ENCODE data around the gene PSTPIP2. TPM values are rescaled to one million over a fixed set of nuclear protein-coding genes. Genes with fewer than 3 reads are reported as not detected.

PSTPIP2 gene
- total and polyA plus RNA-seq, 4 donors: 7.5 to 49.1 (median 12.8) TPM

DNA sequence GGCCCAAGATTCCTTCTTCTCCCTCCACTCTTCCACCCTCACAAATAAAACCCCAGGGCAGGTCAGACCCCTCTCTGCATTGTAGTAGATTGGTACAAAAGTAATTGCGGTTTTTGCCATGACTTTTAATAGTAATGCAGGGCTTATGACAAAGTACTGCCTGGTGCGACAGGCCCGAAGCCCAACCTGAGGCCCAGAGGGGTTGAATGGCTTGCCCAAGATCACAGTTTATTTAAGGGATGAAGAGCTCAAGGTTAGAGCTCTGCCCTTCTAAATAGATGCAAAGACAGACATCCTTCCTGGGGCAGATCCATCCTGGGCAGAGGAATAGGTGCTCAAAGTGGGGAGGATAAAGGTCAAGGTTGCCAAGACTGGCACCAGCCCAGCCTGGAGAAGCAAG lies 899 bp upstream of the PSTPIP2 start:
- WGBS, 2 donors: 90 to 93% methylated on average over 3 of the region's 3 CpGs
- TF ChIP-seq, protein P1, sequence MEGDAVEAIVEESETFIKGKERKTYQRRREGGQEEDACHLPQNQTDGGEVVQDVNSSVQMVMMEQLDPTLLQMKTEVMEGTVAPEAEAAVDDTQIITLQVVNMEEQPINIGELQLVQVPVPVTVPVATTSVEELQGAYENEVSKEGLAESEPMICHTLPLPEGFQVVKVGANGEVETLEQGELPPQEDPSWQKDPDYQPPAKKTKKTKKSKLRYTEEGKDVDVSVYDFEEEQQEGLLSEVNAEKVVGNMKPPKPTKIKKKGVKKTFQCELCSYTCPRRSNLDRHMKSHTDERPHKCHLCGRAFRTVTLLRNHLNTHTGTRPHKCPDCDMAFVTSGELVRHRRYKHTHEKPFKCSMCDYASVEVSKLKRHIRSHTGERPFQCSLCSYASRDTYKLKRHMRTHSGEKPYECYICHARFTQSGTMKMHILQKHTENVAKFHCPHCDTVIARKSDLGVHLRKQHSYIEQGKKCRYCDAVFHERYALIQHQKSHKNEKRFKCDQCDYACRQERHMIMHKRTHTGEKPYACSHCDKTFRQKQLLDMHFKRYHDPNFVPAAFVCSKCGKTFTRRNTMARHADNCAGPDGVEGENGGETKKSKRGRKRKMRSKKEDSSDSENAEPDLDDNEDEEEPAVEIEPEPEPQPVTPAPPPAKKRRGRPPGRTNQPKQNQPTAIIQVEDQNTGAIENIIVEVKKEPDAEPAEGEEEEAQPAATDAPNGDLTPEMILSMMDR (IDR thresholded peaks at IDR 0.05; ENCODE audit: control extremely low read depth, extremely low read depth): no peak
- Histone ChIP-seq H3K9me3 (ENCODE audit: control insufficient read depth in 4 of 4, insufficient read depth in 3 of 4, low read length in 3 of 4) (no peaks in the 10 kb centered on the region), H3K36me3 (ENCODE audit: control insufficient read depth in 4 of 4, insufficient read depth in 4 of 4, low read length in 4 of 4) (peaks cover 0 to 4% (median 0%) of the 10 kb centered on the region in 4 donors), H3K27me3 (ENCODE audit: control insufficient read depth in 3 of 3, insufficient read depth in 3 of 3, low read length in 2 of 3) (no peaks in the 10 kb centered on the region), H3K9ac (ENCODE audit: insufficient read depth in 1 of 2, low read length in 2 of 2) (no peak overlapping the region), H3K27ac (ENCODE audit: low read depth in 1 of 2, low read length in 1 of 2) (no peak overlapping the region), H3K4me1 (ENCODE audit: control insufficient read depth in 5 of 5, insufficient read depth in 5 of 5, low read length in 5 of 5) (peaks cover 0 to 5% (median 5%) of the 10 kb centered on the region in 5 donors), H3K4me3 (no peak overlapping the region)
- ATAC-seq (ENCODE audit: insufficient read depth, low FRiP score) (no peak), DNase-seq (no peak)

DNA sequence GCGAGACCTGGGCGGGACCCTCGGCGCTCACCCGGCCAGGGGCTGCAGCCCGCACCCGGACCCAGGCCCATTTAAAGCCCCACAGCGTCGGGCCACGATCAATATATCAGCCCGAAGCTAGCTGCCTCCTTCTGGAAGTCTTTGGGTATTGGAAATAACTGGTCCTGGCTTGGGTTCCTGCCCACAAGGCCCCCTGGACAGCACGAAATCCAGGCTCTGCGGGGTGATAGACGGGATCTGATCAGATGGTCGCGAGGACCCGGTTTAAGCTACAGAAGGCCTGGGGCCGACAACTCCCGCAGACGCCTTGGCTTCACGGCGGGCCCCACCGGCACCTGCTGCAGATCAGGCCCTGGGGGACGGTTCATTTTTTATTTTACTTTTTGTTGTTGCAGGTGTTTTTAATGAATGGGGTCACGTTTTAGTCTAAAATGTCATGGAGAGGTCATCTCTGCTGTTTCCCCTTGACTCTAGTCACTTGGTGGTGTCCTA lies 362 bp upstream of the PSTPIP2 start:
- H3K9me3 ChIP-seq (ENCODE audit: control insufficient read depth in 4 of 4, insufficient read depth in 3 of 4, low read length in 3 of 4): no peaks in the 10 kb centered on the region
- ATAC-seq (ENCODE audit: insufficient read depth, low FRiP score) (no peak), DNase-seq (no peak)
- 27 to 30% methylated on average over 25 of the region's 25 CpGs for WGBS, 2 donors
- peak overlapping the region; percentile 66 for H3K4me3 ChIP-seq
- H3K4me1 ChIP-seq (ENCODE audit: control insufficient read depth in 5 of 5, insufficient read depth in 5 of 5, low read length in 5 of 5): peaks cover 0 to 5% (median 5%) of the 10 kb centered on the region in 5 donors
- H3K9ac ChIP-seq (ENCODE audit: insufficient read depth in 1 of 2, low read length in 2 of 2): no peak overlapping the region
- peaks cover 0 to 4% (median 0%) of the 10 kb centered on the region in 4 donors for H3K36me3 ChIP-seq (ENCODE audit: control insufficient read depth in 4 of 4, insufficient read depth in 4 of 4, low read length in 4 of 4)
- TF ChIP-seq, protein P1 (IDR thresholded peaks at IDR 0.05; ENCODE audit: control extremely low read depth, extremely low read depth): no peak
- H3K27ac ChIP-seq (ENCODE audit: low read depth in 1 of 2, low read length in 1 of 2): no peak overlapping the region
- H3K27me3 ChIP-seq (ENCODE audit: control insufficient read depth in 3 of 3, insufficient read depth in 3 of 3, low read length in 2 of 3): no peaks in the 10 kb centered on the region

- peak overlapping the region; percentile 66 for H3K4me3 ChIP-seq
- peak overlapping the region in 1 of 2 donors; percentile 25 for H3K9ac ChIP-seq (ENCODE audit: insufficient read depth in 1 of 2, low read length in 2 of 2)
- H3K27ac ChIP-seq (ENCODE audit: low read depth in 1 of 2, low read length in 1 of 2): peak overlapping the region in 1 of 2 donors; percentile 52
- no peaks in the 10 kb centered on the region for H3K27me3 ChIP-seq (ENCODE audit: control insufficient read depth in 3 of 3, insufficient read depth in 3 of 3, low read length in 2 of 3)
- TF ChIP-seq, protein P1 (IDR thresholded peaks at IDR 0.05; ENCODE audit: control extremely low read depth, extremely low read depth): no peak
- WGBS, 2 donors: 15 to 37% methylated on average over 13 of the region's 13 CpGs
- H3K9me3 ChIP-seq (ENCODE audit: control insufficient read depth in 4 of 4, insufficient read depth in 3 of 4, low read length in 3 of 4): no peaks in the 10 kb centered on the region
- no peak for ATAC-seq (ENCODE audit: insufficient read depth, low FRiP score)
- H3K4me1 ChIP-seq (ENCODE audit: control insufficient read depth in 5 of 5, insufficient read depth in 5 of 5, low read length in 5 of 5): peaks cover 0 to 5% (median 5%) of the 10 kb centered on the region in 5 donors
- no peak for DNase-seq
- no peaks in the 10 kb centered on the region for H3K36me3 ChIP-seq (ENCODE audit: control insufficient read depth in 4 of 4, insufficient read depth in 4 of 4, low read length in 4 of 4)
Measured at GRCh38 chr18:46070815-46071652, 1.0 kb downstream of the PSTPIP2 start.
